Measurements from ENCODE around the gene P3H1. TPM values are rescaled to one million over a fixed set of nuclear protein-coding genes. Genes with fewer than 3 reads are reported as not detected.

P3H1 gene
- total RNA-seq, 1 donor from 2014 or later, result 44.4 TPM

DNA sequence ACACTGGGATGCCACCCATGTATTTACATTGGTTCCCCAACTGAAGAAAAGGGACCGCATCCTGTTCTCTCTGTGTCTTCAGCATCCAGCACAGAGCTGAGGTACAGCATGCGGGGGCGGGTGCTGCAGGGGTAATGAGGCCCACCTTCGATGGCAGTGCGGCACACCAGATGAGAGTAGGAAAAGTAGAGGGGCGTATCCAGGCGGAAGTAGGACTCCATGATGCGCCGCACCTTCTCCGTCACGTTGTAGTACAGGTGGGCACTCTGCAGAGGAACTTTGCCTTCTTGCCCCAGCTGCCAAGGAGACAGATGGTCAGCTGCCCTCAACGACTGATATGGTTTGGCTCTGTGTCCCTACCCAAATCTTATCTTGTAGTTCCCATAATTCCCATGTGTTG, 16.8 kb downstream of the P3H1 start:
- H3K4me3 ChIP-seq (ENCODE audit: low read depth, low read length), result no peak overlapping the region
- no peak for TF ChIP-seq CTCF (conservative IDR thresholded peaks at IDR 0.05; ENCODE audit: low read depth, low read length)
- DNase-seq (ENCODE audit: low read depth), result no peak

- no peak for TF ChIP-seq CTCF (conservative IDR thresholded peaks at IDR 0.05; ENCODE audit: low read depth, low read length)
- DNase-seq (ENCODE audit: low read depth), result no peak
- H3K4me3 ChIP-seq (ENCODE audit: low read depth, low read length), result no peak overlapping the region
Observed at GRCh38 chr1:42748461-42749410, 18.1 kb downstream of the P3H1 start.

DNA sequence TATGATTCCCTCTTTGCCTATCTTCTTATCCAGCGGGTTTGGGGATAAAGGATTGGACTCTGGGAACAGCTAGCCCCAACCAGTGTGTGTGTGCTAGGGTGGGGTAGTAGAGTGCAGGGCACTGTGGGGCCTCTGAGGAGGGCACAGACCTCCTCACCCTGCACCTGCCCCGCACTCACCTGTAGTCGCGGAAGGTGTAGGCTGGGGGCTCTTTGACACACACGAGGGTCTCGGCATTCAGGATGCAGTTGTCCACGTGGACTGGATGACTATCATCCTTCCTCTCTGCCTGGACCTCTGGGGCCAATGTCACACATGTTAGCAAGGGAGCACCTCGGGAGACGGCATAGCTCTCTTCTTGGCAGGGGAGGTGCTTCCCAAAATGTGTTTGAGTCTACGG, 18.8 kb downstream of the P3H1 start:
- no peak overlapping the region for H3K4me3 ChIP-seq (ENCODE audit: low read depth, low read length)
- no peak for DNase-seq (ENCODE audit: low read depth)
- no peak for TF ChIP-seq CTCF (conservative IDR thresholded peaks at IDR 0.05; ENCODE audit: low read depth, low read length)

DNA sequence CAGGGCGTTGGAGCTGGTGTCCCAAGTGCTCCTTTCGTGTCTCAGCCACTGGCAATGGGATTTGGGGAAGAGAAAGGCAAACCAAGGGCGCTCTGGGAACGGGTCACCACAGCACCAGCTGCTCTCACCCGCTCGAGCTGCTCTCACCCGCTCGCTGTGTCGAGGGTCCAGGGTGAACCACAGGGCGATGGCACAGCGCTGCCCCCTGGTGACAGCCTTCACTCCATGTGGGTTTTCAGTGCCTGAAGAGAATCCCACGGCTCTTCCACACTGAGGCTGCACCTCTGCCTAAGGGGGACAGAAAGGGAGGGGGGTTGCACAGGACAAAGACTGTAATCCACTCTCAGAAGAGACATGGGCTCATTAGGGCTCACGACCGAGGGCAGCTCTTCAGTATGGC, 19.7 kb downstream of the P3H1 start:
- TF ChIP-seq CTCF (conservative IDR thresholded peaks at IDR 0.05; ENCODE audit: low read depth, low read length), result peak; percentile 72
- H3K4me3 ChIP-seq (ENCODE audit: low read depth, low read length), result no peak overlapping the region
- DNase-seq (ENCODE audit: low read depth), result no peak

DNA sequence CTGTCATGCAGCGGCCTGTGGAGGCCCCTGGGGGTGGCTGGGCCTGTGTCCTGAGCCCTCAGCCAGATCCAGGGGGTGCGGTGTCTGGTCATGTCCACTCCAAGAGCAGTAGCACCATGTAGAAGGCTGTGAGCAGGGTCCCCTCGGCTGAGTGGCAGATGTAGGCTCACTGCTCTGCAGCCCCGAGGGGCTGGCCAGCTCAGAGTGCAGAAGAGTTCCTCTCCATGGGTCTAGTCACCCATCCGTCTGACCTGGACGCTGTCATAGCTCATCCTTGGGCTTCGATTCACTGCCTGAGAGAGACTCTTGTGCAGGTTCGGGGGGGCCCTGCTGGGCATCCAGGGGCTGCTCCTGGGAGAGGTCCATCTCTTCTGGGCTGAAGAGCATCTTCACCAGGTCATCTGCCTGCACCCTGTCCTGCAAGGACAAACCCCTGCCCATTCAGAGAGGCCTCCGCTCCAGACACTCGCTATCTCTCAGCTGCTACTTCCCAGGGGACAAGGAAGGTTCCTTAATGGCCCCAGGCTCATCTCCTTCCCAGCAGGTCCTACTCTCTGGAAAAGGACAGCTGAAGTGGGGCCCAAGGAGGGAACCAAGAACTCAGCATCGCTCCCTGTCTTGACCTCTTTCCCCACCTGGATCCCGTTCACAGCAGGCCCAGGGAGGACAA, 20.3 kb downstream of the P3H1 start:
- no peak overlapping the region for H3K4me3 ChIP-seq (ENCODE audit: low read depth, low read length)
- no peak for TF ChIP-seq CTCF (conservative IDR thresholded peaks at IDR 0.05; ENCODE audit: low read depth, low read length)
- DNase-seq (ENCODE audit: low read depth), result no peak

DNA sequence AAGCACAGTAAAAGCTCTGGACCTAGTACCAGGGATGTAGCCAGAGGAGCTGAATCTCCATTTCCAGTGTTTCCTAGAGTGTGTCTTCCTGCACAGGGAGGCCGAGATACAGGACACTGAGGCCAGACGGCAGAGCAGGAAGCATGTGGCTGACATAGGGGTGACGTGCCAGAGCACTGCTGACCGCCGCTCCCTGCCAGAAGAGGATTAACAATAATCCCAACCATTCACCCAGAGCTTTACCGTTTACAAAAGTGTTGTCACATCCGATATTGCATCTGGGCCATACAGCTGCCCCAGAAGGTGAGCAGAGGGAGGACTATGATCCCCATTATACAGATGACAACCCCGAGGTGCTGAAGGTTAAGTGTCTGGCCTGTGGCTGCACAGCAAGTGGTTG, 21.0 kb downstream of the P3H1 start:
- DNase-seq (ENCODE audit: low read depth), result no peak
- no peak for TF ChIP-seq CTCF (conservative IDR thresholded peaks at IDR 0.05; ENCODE audit: low read depth, low read length)
- no peak overlapping the region for H3K4me3 ChIP-seq (ENCODE audit: low read depth, low read length)

Measured in epithelial cell of proximal tubule (primary cell).